Astrocyte of the cerebellum (primary cell): Measurements from ENCODE around the gene PIAS1.

Experiments
- DNase-seq: peaks from one replicate; pipeline ENCODE4 v3.0.0-alpha.2; 2011; ENCODE audit warnings: low read depth
- H3K4me3 ChIP-seq: 2 replicates; pipeline ENCODE4 v1.5.1; 2011; ENCODE audit warnings: mild to moderate bottlenecking, low read depth, low read length, moderate library complexity
- in situ Hi-C: cut with HindIII; loops from 2 replicates; pipeline ENCODE4 v1.10.0; 2017; ENCODE audit warnings: low sequenced_read_pairs
- TF ChIP-seq, protein P1 (sequence below): IDR thresholded peaks from 2 replicates; pipeline ENCODE4 v1.5.1; 2012; ENCODE audit warnings: low read length, low read depth, moderate library complexity, mild to moderate bottlenecking; ENCODE audit errors: missing control alignments

The PIAS1 gene

GRCh38 chr15:68145706-68146105 is 91.6 kb downstream of the PIAS1 start:
- in situ Hi-C loops = no loop called here
- H3K4me3 ChIP-seq = no peak overlapping the region
- DNase-seq = no peak
- TF ChIP-seq, protein P1, sequence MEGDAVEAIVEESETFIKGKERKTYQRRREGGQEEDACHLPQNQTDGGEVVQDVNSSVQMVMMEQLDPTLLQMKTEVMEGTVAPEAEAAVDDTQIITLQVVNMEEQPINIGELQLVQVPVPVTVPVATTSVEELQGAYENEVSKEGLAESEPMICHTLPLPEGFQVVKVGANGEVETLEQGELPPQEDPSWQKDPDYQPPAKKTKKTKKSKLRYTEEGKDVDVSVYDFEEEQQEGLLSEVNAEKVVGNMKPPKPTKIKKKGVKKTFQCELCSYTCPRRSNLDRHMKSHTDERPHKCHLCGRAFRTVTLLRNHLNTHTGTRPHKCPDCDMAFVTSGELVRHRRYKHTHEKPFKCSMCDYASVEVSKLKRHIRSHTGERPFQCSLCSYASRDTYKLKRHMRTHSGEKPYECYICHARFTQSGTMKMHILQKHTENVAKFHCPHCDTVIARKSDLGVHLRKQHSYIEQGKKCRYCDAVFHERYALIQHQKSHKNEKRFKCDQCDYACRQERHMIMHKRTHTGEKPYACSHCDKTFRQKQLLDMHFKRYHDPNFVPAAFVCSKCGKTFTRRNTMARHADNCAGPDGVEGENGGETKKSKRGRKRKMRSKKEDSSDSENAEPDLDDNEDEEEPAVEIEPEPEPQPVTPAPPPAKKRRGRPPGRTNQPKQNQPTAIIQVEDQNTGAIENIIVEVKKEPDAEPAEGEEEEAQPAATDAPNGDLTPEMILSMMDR = no peak

DNA sequence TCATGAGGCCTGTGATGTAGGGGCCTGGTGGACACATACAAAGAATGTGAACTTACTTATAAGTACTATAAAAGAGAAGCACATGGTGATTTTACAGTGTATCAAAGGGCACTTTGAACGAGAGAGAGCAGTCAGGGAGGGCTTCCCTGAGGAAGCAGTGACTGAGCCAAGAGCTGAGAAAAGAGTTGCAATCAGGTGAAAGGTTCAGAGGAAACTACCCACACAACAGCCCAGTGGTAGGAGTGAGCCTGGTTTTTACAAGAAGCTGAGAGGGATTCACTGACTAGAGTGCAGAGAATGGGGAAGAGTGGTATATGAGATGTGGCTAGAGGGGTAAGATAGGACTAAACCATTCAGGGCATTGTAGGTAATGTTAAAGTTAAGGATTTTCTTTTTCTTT is 93.9 kb downstream of the PIAS1 start:
- TF ChIP-seq, protein P1 = no peak
- DNase-seq = no peak
- in situ Hi-C loops = no loop called here
- H3K4me3 ChIP-seq = no peak overlapping the region

DNA sequence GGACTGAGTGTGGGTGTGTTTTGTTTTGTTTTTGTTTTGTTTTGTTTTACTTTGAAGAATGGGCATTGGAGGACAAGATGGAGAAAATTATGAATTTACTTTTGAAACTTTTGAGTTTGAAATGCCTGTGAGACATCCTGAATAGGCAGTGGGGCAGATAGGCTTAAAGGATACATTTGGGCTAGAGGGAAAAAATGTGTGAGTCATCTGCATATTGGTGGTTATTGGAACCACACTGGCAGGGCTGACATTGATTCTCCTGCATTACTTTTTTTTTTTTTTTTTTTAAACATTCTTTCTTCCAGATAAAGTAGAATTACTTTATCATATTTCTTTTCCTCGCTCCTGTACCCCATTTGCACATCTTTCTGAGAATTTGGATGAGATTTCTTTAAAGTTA is 94.9 kb downstream of the PIAS1 start:
- H3K4me3 ChIP-seq = no peak overlapping the region
- TF ChIP-seq, protein P1 = no peak

DNA sequence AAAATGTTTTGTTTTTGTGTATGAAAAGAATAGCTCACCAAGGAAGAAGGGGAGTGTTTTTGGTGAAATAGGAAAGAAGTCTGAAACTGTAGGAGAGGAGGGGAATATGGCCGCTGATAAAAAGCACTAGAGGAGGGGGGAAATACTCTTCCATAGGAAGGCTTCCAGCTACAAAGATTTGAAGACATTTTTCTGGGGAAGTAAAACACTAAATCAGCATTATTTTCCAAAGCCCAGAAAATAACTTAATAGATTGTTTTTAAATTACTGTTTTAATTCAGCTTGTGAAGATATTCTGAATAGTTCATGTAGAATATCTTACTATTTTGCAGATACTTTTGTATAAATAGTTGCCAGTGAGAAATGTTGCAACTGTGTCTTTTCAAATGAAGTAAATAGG is 96.1 kb downstream of the PIAS1 start:
- in situ Hi-C loops = no loop called here
- no peak overlapping the region for H3K4me3 ChIP-seq
- DNase-seq = no peak
- TF ChIP-seq, protein P1 = no peak

More for the DNA sequence above, 94.9 kb downstream of the PIAS1 start:
- DNase-seq = peak; percentile 63
- in situ Hi-C loops = no loop called here

DNA sequence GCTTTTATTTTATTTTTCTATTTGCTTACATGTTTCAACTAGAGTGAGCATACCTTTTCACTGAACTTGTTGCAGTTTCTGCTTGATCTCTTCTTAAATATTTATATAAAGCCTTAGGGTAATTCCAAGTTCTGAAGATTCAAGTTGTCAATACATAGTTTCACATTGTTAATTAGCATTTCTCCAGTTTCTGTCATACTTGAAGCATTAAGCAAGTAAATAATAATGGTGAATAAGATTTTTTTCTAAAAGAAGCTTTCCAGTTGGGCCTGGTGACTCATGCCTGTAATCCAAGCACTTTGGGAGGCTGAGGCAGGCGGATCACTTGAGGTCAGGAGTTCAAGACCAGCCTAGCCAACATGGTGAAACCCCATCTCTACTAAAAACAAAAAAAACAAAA is 97.2 kb downstream of the PIAS1 start:
- H3K4me3 ChIP-seq = no peak overlapping the region
- no peak for DNase-seq
- in situ Hi-C loops = no loop called here
- TF ChIP-seq, protein P1 = no peak

DNA sequence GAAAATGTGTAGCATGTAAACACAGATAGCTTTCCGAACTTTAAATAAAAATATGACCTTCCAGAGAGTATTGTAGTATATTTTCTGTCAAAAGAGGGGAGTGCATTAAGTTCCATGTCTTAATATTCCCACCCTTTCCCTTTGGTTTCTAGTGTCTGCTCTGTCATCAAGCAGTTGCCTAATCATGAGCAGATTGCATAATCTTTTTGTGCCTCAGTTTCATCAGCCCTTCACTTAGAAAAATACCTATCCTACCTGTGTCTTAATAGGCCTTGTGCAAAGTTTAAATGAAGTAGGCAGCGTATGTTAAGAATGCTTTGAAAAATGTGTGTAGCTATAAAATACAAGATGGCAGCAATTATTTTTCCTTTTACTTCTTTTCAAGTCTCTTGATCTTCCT is 98.2 kb downstream of the PIAS1 start:
- in situ Hi-C loops = no loop called here
- TF ChIP-seq, protein P1 = no peak
- no peak overlapping the region for H3K4me3 ChIP-seq
- no peak for DNase-seq
